K562 (cell line): ENCODE data around the gene CFAP53. TPM values are rescaled to one million over a fixed set of nuclear protein-coding genes. Genes with fewer than 3 reads are reported as not detected.

Experiments
- ATAC-seq: fragments of 200-7000 bp; cut with Tn5 transposase; 3 replicates; pipeline ENCODE4 v1.9.1; 2020; ENCODE audit warnings: moderate library complexity
- BruUV-seq: library from RNA; stranded (reverse); fragments of 400-500 nt; replicated peaks from 2 replicates; lab custom pipeline; 2021; lab: Mats Ljungman, UMichigan
- CTCF ChIA-PET: fragments of 300-600 bp; formaldehyde crosslinking; extraction: SDS; loops from one replicate; lab custom pipeline; 2021; ENCODE audit warnings: low intra/inter-chr PET ratio; lab: Yijun Ruan, JAX
- POLR2A ChIA-PET: fragments of 300-600, 350-650 bp; sonication (Branson Sonifier 250); formaldehyde crosslinking; extraction: SDS; loops from one replicate; lab custom pipeline; 2021; ENCODE audit warnings: antibody characterized with exemption, inconsistent platforms; lab: Yijun Ruan, JAX
- DNase-seq, 4 experiments: peaks; one replicate each; pipeline versions ENCODE4 v3.0.0 to v3.0.0-alpha.2; 2011 to 2018; ENCODE audit warnings: low spot score in 3 of 4, mixed read lengths in 3 of 4; ENCODE audit errors: extremely low read depth in 1 of 4
- FAIRE-seq: peaks from 2 replicates; lab custom pipeline; 2011; peaks lifted over from hg19 to GRCh38; lab: Jason Lieb, UNC
- H2AFZ ChIP-seq: 2 replicates; pipeline ENCODE4 v1.6.0; 2011; ENCODE audit warnings: low read depth, low read length, control low read depth, inconsistent platforms
- H3K27ac ChIP-seq: fragments of 200-600 bp; 3 replicates; pipeline ENCODE4 v1.8.0; 2011; ENCODE audit warnings: low read depth, mild to moderate bottlenecking, control low read depth, inconsistent platforms, low read length, moderate library complexity, mixed read lengths; ENCODE audit errors: extremely low read depth
- H3K27me3 ChIP-seq, 2 experiments: fragments of 300-600 bp in 1 of 2; 2 replicates in 1 of 2; 3 replicates in 1 of 2; pipeline versions ENCODE4 v1.6.0 to v1.8.0; 2011; ENCODE audit warnings: inconsistent platforms in 2 of 2, low read length in 2 of 2, mild to moderate bottlenecking in 1 of 2, mixed read lengths in 1 of 2, moderate library complexity in 1 of 2; ENCODE audit not compliant: control insufficient read depth in 2 of 2, insufficient read depth in 2 of 2
- H3K36me3 ChIP-seq: fragments of 300-600 bp; 3 replicates; pipeline ENCODE4 v1.8.0; 2011; ENCODE audit warnings: mild to moderate bottlenecking, low read length, inconsistent platforms; ENCODE audit not compliant: control insufficient read depth, insufficient read depth
- H3K4me1 ChIP-seq, 2 experiments: fragments of 200-600 bp in 1 of 2; replicated peaks in 1 of 2; 2 replicates in 1 of 2; 3 replicates in 1 of 2; pipeline versions ENCODE4 v1.5.1 to v1.8.0; 2011; ENCODE audit warnings: inconsistent platforms in 2 of 2, low read length in 2 of 2, mild to moderate bottlenecking in 1 of 2, mixed read lengths in 1 of 2, moderate library complexity in 1 of 2; ENCODE audit not compliant: control insufficient read depth in 2 of 2, insufficient read depth in 2 of 2
- H3K4me2 ChIP-seq: 2 replicates; pipeline ENCODE4 v1.6.1; 2011; ENCODE audit warnings: low read length, control low read depth, inconsistent platforms, mixed read lengths; ENCODE audit not compliant: insufficient read depth
- H3K4me3 ChIP-seq: fragments of 200-600 bp; sonication (generic), shearing (Covaris generic); 2 replicates; pipeline ENCODE4 v1.5.1; 2016; ENCODE audit warnings: control low read depth, inconsistent platforms
- H3K79me2 ChIP-seq: fragments of 200-600 bp; 3 replicates; pipeline ENCODE4 v1.8.0; 2011; ENCODE audit warnings: low read length, inconsistent platforms; ENCODE audit not compliant: control insufficient read depth, insufficient read depth
- H3K9ac ChIP-seq, 2 experiments: 2 replicates each; pipeline versions ENCODE4 v1.6.0 to v1.6.1; 2011; ENCODE audit warnings: low read depth in 2 of 2, low read length in 2 of 2, control low read depth in 1 of 2, inconsistent platforms in 1 of 2, mild to moderate bottlenecking in 1 of 2, mixed read lengths in 1 of 2; ENCODE audit not compliant: insufficient read depth in 1 of 2
- H3K9me1 ChIP-seq: one replicate; pipeline ENCODE4 v1.6.0; 2011; ENCODE audit warnings: inconsistent platforms, mild to moderate bottlenecking, low read length, moderate library complexity; ENCODE audit not compliant: control insufficient read depth, insufficient read depth
- H3K9me3 ChIP-seq: replicated peaks from 2 replicates; pipeline ENCODE4 v1.5.1; 2011; ENCODE audit warnings: low read depth, low read length, inconsistent platforms; ENCODE audit not compliant: control insufficient read depth, insufficient read depth
- H4K20me1 ChIP-seq: replicated peaks from 2 replicates; pipeline ENCODE4 v1.6.1; 2011; ENCODE audit warnings: low read length, inconsistent platforms, mixed read lengths; ENCODE audit not compliant: control insufficient read depth, insufficient read depth
- ASH1L ChIP-seq: fragments of 450-650 bp; IDR thresholded peaks from 2 replicates; pipeline ENCODE4 v1.6.1; 2018; ENCODE audit warnings: borderline replicate concordance, mild to moderate bottlenecking, low read depth; ENCODE audit not compliant: partially characterized antibody
- ATF1 ChIP-seq, 2 experiments: fragments of 450-650 bp in 1 of 2; IDR thresholded peaks; 2 replicates each; pipeline ENCODE4 v1.6.1; 2016; ENCODE audit warnings: missing compliant biosample characterization in 1 of 2, missing genetic modification characterization in 1 of 2
- MXI1 ChIP-seq: IDR thresholded peaks from 2 replicates; pipeline ENCODE4 v1.6.1; 2011; ENCODE audit warnings: low read depth, mild to moderate bottlenecking, improper control_type of control experiment, low read length
- NR2C2 ChIP-seq, 2 experiments: fragments of 200-800 bp in 1 of 2; sonication (Bioruptor generic) in 1 of 2; sonication (generic) in 1 of 2; formaldehyde crosslinking in 1 of 2; IDR thresholded peaks; 2 replicates each; pipeline versions ENCODE4 v1.6.1 to v1.8.0; 2016 to 2022; ENCODE audit warnings: mild to moderate bottlenecking in 1 of 2, missing compliant biosample characterization in 1 of 2, missing genetic modification characterization in 1 of 2, missing genetic modification reagents in 1 of 2
- NRF1 ChIP-seq, 2 experiments: fragments of 450-650 bp; IDR thresholded peaks in 1 of 2; conservative IDR thresholded peaks in 1 of 2; 2 replicates each; pipeline ENCODE4 v1.6.1; 2014; ENCODE audit warnings: mild to moderate bottlenecking in 2 of 2
- RFX1 ChIP-seq: fragments of 450-650 bp; IDR thresholded peaks from 2 replicates; pipeline ENCODE4 v1.6.1; 2016; ENCODE audit warnings: mild to moderate bottlenecking, moderate library complexity
- SIN3A ChIP-seq, 2 experiments: fragments of 150-350 bp in 1 of 2; IDR thresholded peaks; 2 replicates each; pipeline ENCODE4 v1.6.1; 2011 to 2016; ENCODE audit warnings: borderline replicate concordance in 2 of 2, low read depth in 2 of 2, low read length in 2 of 2, mild to moderate bottlenecking in 2 of 2, moderate library complexity in 2 of 2; ENCODE audit not compliant: control insufficient read depth in 1 of 2
- TARDBP ChIP-seq: fragments of 450-650 bp; IDR thresholded peaks from 2 replicates; pipeline ENCODE4 v1.6.1; 2016
- TCF7L2 ChIP-seq: fragments of 150-350 bp; IDR thresholded peaks from 2 replicates; pipeline ENCODE4 v1.6.1; 2016; ENCODE audit warnings: low read depth, mild to moderate bottlenecking, low read length, moderate library complexity
- WGBS: fragments of 100-300 bp; shearing (Covaris generic); methylation state at CpG from one replicate; pipeline ENCODE4 v1.1.6; 2016; ENCODE audit warnings: low coverage, mixed read lengths; ENCODE audit not compliant: insufficient coverage; ENCODE audit errors: missing lambda C conversion rate; 5-methylcytosine and 5-hydroxymethylcytosine counted together
- in situ Hi-C: fragments of 300-500 bp; cut with MboI; formaldehyde crosslinking; loops from 4 replicates; pipeline ENCODE4 v1.15.0; 2018; ENCODE audit warnings: inconsistent platforms, mixed read lengths
- intact Hi-C: fragments of 100-400 bp; cut with micrococcal nuclease; formaldehyde crosslinking; loops from 2 replicates; pipeline ENCODE4 v1.14.2; 2022
- polyA plus RNA-seq, 8 experiments: library from polyadenylated mRNA; depleted of rRNA in 4 of 8; stranded (reverse) in 5 of 8; unstranded in 3 of 8; fragments of >200 nt; fragmentation: Nextera tagmentation in 2 of 8; fragmentation: Illumina TruSeq in 1 of 8; extraction: Ambion mirVana in 2 of 8; extraction: Trizol in 1 of 8; gene quantifications; 2 replicates each; pipeline versions ENCODE4 v1.2.1 to v1.2.3, GENCODE V29; 2011 to 2014; ENCODE audit warnings: inconsistent platforms in 1 of 8, missing spikeins in 1 of 8
- total RNA-seq, 7 experiments: library from RNA; depleted of rRNA in 6 of 7; stranded (reverse); fragments of >200 nt in 6 of 7; fragmentation: Illumina TruSeq in 2 of 7; extraction: Trizol in 2 of 7; gene quantifications; 2 replicates each; pipeline versions ENCODE4 v1.2.1 to v1.2.3, GENCODE V29; 2011 to 2021; ENCODE audit warnings: low replicate concordance in 1 of 7
- TF ChIP-seq, protein P1 (sequence below), 2 experiments: fragments of 450-650 bp; conservative IDR thresholded peaks; 2 replicates each; pipeline ENCODE4 v1.6.1; 2017; ENCODE audit warnings: mild to moderate bottlenecking in 2 of 2, moderate library complexity in 2 of 2
- TF ChIP-seq, protein P2 (sequence below), 2 experiments: fragments of 450-650 bp in 1 of 2; sonication (generic) in 1 of 2; formaldehyde crosslinking in 1 of 2; IDR thresholded peaks in 1 of 2; conservative IDR thresholded peaks in 1 of 2; 2 replicates each; pipeline versions ENCODE4 v1.6.1 to v1.8.1; 2016 to 2023; ENCODE audit warnings: mild to moderate bottlenecking in 2 of 2, moderate library complexity in 2 of 2, inconsistent platforms in 1 of 2, missing genetic modification reagents in 1 of 2
- TF ChIP-seq, protein P3 (sequence below): sonication (generic); formaldehyde crosslinking; IDR thresholded peaks from 2 replicates; pipeline ENCODE4 v1.8.0; 2022; ENCODE audit warnings: mild to moderate bottlenecking, missing genetic modification reagents, borderline replicate concordance

The CFAP53 gene
- total and polyA plus RNA-seq, 9 of the 15 experiments (the other 6 are each of a cell fraction or from before 2014, with no cell fraction given), result 0.21 to 1.9 (median 1.2) TPM

DNA sequence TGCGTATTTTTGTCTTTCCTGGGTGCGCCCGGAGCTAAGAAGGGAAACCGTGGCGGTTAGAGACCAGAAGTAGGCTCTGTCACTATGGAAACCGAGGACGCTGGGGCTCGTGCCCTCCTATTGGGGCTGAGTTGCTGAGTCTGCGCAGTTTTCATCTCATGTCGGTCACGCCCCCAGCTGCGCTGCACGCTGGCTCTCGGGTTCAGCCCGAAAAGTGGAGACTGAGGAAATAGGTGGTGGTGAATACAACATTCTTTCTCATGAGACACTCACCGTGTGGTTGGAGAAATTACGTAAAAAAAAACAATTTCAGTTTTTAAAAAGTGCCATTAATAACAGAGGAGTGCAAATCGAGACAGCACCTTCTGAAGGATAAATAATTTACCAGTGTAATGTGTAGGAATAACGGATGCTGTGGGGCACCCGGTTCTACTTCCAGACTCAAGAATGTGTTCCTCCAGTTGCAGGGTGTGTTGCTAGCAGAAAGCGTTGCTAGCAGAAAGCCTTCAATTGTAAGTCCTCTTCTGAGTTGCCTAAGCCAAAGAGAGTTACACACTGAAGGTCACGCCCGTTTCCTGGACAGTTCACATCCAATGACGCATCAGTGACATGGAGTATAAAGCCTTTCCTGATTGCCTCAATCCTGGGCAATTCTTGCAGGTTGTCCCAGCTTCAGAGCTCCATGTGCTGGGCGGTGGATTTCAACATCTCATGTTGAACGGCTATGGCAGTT is 41.6 kb upstream of the CFAP53 start:
- Histone ChIP-seq H2AFZ (peak overlapping the region; percentile 85), H3K4me2 (peak overlapping the region; percentile 73), H3K27ac (no peak overlapping the region), H3K9ac (peak overlapping the region in 1 of 2 experiments; percentile 65; a peak in 1 of 4 replicates), H3K9me1 (no peaks in the 10 kb centered on the region), H3K9me3 (peaks cover 5% of the 10 kb centered on the region; the same call in 1 of the 2 replicates), H3K79me2 (no peaks in the 10 kb centered on the region), H3K4me3 (peak overlapping the region; percentile 29), H3K36me3 (no peaks in the 10 kb centered on the region), H3K4me1 (peaks cover 0 to 24% of the 10 kb centered on the region in 2 experiments; a peak in 3 of 5 replicates), H3K27me3 (no peaks in the 10 kb centered on the region), H4K20me1 (no peaks in the 10 kb centered on the region)
- intact Hi-C loops (no loop called here), in situ Hi-C loops (no loop called here)
- FAIRE-seq (peak; percentile 68), DNase-seq (peak; percentile 60 to 84 (median 72)), ATAC-seq (peak; percentile 97)
- BruUV-seq, result no TSS peak
- WGBS, result 21% methylated on average over 23 of the region's 26 CpGs
- ChIA-PET CTCF (no interaction called here), POLR2A (interaction anchor here (0.7 kb wide), 1 partner anchor 17 kb away, joined by 3 read pairs; no protein-coding TSS in a partner anchor)
- TF ChIP-seq, protein P1, sequence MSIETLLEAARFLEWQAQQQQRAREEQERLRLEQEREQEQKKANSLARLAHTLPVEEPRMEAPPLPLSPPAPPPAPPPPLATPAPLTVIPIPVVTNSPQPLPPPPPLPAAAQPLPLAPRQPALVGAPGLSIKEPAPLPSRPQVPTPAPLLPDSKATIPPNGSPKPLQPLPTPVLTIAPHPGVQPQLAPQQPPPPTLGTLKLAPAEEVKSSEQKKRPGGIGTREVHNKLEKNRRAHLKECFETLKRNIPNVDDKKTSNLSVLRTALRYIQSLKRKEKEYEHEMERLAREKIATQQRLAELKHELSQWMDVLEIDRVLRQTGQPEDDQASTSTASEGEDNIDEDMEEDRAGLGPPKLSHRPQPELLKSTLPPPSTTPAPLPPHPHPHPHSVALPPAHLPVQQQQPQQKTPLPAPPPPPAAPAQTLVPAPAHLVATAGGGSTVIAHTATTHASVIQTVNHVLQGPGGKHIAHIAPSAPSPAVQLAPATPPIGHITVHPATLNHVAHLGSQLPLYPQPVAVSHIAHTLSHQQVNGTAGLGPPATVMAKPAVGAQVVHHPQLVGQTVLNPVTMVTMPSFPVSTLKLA (conservative IDR thresholded peaks at IDR 0.05), result peak; percentile 39 to 64; a peak in 3 of 4 replicates
- no peak for TF ChIP-seq ASH1L
- peak in 1 of 2 experiments; percentile 64; a peak in 1 of 4 replicates for TF ChIP-seq SIN3A (IDR thresholded peaks at IDR 0.05; ENCODE audit: borderline replicate concordance in 2 of 2, control insufficient read depth in 1 of 2, low read depth in 2 of 2, low read length in 2 of 2)
- peak; percentile 91 for TF ChIP-seq RFX1
- no peak for TF ChIP-seq TARDBP
- no peak for TF ChIP-seq TCF7L2
- no peak for TF ChIP-seq ATF1 (CRISPR knock-in tag; IDR thresholded peaks at IDR 0.05)
- TF ChIP-seq ATF1 (tag; IDR thresholded peaks at IDR 0.05), result 0 out of 2 replicates have a peak, but pooled peaks have one; percentile 20
- TF ChIP-seq NR2C2 (CRISPR knock-in tag; IDR thresholded peaks at IDR 0.05), result no peak
- TF ChIP-seq NR2C2 (tag; IDR thresholded peaks at IDR 0.05), result peak; percentile 23; the same call in 1 of the 2 replicates
- peak; percentile 32; the same call in 1 of the 2 replicates for TF ChIP-seq MXI1
- TF ChIP-seq NRF1 (conservative IDR thresholded peaks at IDR 0.05 in 1 of 2, IDR thresholded peaks at IDR 0.05 in 1 of 2), result peak; percentile 85 to 87
- TF ChIP-seq, protein P2, sequence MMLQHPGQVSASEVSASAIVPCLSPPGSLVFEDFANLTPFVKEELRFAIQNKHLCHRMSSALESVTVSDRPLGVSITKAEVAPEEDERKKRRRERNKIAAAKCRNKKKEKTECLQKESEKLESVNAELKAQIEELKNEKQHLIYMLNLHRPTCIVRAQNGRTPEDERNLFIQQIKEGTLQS (IDR thresholded peaks at IDR 0.05), result peak; percentile 30; the same call in 1 of the 2 replicates
- TF ChIP-seq, protein P2 (CRISPR knock-in tag; conservative IDR thresholded peaks at IDR 0.05), result no peak
- TF ChIP-seq, protein P3, sequence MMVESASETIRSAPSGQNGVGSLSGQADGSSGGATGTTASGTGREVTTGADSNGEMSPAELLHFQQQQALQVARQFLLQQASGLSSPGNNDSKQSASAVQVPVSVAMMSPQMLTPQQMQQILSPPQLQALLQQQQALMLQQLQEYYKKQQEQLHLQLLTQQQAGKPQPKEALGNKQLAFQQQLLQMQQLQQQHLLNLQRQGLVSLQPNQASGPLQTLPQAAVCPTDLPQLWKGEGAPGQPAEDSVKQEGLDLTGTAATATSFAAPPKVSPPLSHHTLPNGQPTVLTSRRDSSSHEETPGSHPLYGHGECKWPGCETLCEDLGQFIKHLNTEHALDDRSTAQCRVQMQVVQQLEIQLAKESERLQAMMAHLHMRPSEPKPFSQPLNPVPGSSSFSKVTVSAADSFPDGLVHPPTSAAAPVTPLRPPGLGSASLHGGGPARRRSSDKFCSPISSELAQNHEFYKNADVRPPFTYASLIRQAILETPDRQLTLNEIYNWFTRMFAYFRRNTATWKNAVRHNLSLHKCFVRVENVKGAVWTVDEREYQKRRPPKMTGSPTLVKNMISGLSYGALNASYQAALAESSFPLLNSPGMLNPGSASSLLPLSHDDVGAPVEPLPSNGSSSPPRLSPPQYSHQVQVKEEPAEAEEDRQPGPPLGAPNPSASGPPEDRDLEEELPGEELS (CRISPR knock-in tag), result no peak
